Sigmoid colon (tissue), 7 donors: Measurements from ENCODE around the gene ZP1. TPM values are rescaled to one million over a fixed set of nuclear protein-coding genes. Genes with fewer than 3 reads are reported as not detected.
A peak's percentile ranks its signal among the peaks of the same experiment; 100 is the strongest.
"Not testable (repeated sequence)": the region's sequence is repeated elsewhere in the genome, so short reads cannot be mapped to it uniquely, and the experiment has no call there.

Source experiments
- DNase-seq: peaks from one replicate; pipeline ENCODE4 v3.0.0-alpha.2; 2019
- H3K27ac ChIP-seq, 4 donors: fragments of 200-600 bp; sonication (generic); one replicate each; pipeline ENCODE4 v1.5.1; 2016 to 2019; ENCODE audit warnings: mild to moderate bottlenecking in 1 of 4
- H3K27me3 ChIP-seq, 3 donors: fragments of 200-600 bp; sonication (generic); one replicate each; pipeline ENCODE4 v1.5.1; 2019; ENCODE audit warnings: mild to moderate bottlenecking in 1 of 3
- H3K36me3 ChIP-seq, 4 donors: fragments of 200-600 bp; sonication (generic); one replicate each; pipeline ENCODE4 v1.5.1; 2016 to 2019
- H3K4me1 ChIP-seq, 4 donors: fragments of 200-600 bp; sonication (generic); one replicate each; pipeline ENCODE4 v1.5.1; 2017 to 2019
- H3K4me3 ChIP-seq, 4 donors: fragments of 200-600 bp; sonication (generic); one replicate each; pipeline ENCODE4 v1.5.1; 2017 to 2019; ENCODE audit warnings: mild to moderate bottlenecking in 2 of 4, moderate library complexity in 1 of 4
- H3K9me3 ChIP-seq, 4 donors: fragments of 200-600 bp in 3 of 4; sonication (generic) in 3 of 4; one replicate each; pipeline versions ENCODE4 v1.5.1 to v1.6.1; 2013 to 2019
- CTCF ChIP-seq, 4 experiments: fragments of 450-650 bp in 3 of 4; fragments of 200-600 bp in 1 of 4; IDR thresholded peaks; one replicate each; pipeline ENCODE4 v1.5.1; 2016 to 2019; ENCODE audit warnings: antibody characterized with exemption in 4 of 4, mild to moderate bottlenecking in 3 of 4, moderate library complexity in 2 of 4
- EP300 ChIP-seq, 4 donors: sonication (generic); formaldehyde crosslinking; IDR thresholded peaks; one replicate each; pipeline ENCODE4 v1.6.1; 2017; ENCODE audit warnings: antibody characterized with exemption in 4 of 4
- POLR2A ChIP-seq, 2 donors: fragments of 450-650 bp; IDR thresholded peaks; one replicate each; pipeline ENCODE4 v1.6.1; 2016; ENCODE audit warnings: antibody characterized with exemption in 2 of 2, mild to moderate bottlenecking in 2 of 2, moderate library complexity in 2 of 2
- POLR2AphosphoS5 ChIP-seq, 4 donors: sonication (generic); formaldehyde crosslinking; IDR thresholded peaks; one replicate each; pipeline ENCODE4 v1.6.1; 2017; ENCODE audit warnings: antibody characterized with exemption in 4 of 4
- WGBS, 2 donors: extraction: QIAGEN DNeasy Blood & Tissue Kit; methylation state at CpG; one replicate each; pipeline ENCODE4 v1.1.7; 2013; 5-methylcytosine and 5-hydroxymethylcytosine counted together
- intact Hi-C: fragments of 100-400 bp; cut with DNase I; formaldehyde crosslinking; loops from one replicate; pipeline ENCODE4 v1.15.1; 2023
- polyA plus RNA-seq, 3 donors: library from polyadenylated mRNA; stranded (reverse); fragments of 200-250 nt; gene quantifications; one replicate each; pipeline ENCODE4 v1.2.3, GENCODE V29; 2013
- total RNA-seq, 4 donors: library from RNA; depleted of rRNA; stranded (reverse); fragments of >200 nt; gene quantifications; one replicate each; pipeline ENCODE4 v1.1.0, GENCODE V29; 2016
- donor health status: healthy with polysubstance abuse.
- donor health status: Bipolar disorder and iron deficiency.
- donor health status: healthy.

ZP1 gene
- total RNA-seq (not detected), polyA plus RNA-seq (under 1 TPM in 1 of 3 donors, not detected in 2; 0.15 TPM)

- DNase-seq = peak; percentile 57
- Histone ChIP-seq H3K36me3 (no peaks in the 10 kb centered on the region), H3K27ac (no peak within 1 kb of the TSS), H3K27me3 (no peaks in the 10 kb centered on the region), H3K4me3 (no peak within 1 kb of the TSS), H3K9me3 (no peaks in the 10 kb centered on the region), H3K4me1 (no peaks in the 10 kb centered on the region)
- intact Hi-C loops = no loop called here
- 75 to 77% methylated on average over 13 of the region's 13 CpGs for WGBS, 2 donors
- TF ChIP-seq POLR2AphosphoS5 (IDR thresholded peaks at IDR 0.05) = no peak
- no peak for TF ChIP-seq EP300 (IDR thresholded peaks at IDR 0.05)
- no peak for TF ChIP-seq CTCF (IDR thresholded peaks at IDR 0.05)
- TF ChIP-seq POLR2A (IDR thresholded peaks at IDR 0.05) = no peak
Observed at GRCh38 chr11:60866911-60867870, at the start of gene ZP1. ZP1 (plus strand) TSS chr11:60867542; CDS start chr11:60867562, 20 bp downstream.

DNA sequence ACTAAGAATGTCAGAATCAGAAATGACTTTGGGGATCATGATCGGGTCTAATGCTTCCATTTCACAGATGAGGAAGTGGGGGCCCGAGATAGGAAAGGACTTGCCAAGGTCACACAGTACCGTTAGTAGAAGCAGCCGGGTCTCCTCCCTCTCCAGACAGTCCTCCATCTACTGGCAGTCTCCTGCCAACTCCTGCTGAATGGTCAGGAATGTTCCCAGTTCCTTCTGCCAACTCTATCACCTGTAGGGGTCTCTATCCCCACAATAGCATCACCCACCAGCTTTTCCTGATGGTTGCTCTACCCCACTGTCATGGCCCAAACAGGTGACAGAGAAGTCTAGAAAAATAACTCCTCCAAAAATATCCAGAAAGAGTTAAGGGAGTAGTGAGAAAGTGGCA is 49.3 kb upstream of the ZP1 start:
- no peak for DNase-seq
- Histone ChIP-seq H3K4me3 (no peak overlapping the region), H3K27me3 (no peaks in the 10 kb centered on the region), H3K27ac (no peak overlapping the region), H3K4me1 (no peaks in the 10 kb centered on the region), H3K9me3 (peaks cover 6 to 13% (median 8%) of the 10 kb centered on the region in 4 donors), H3K36me3 (no peaks in the 10 kb centered on the region)
- intact Hi-C loops = no loop called here
- TF ChIP-seq CTCF (IDR thresholded peaks at IDR 0.05) (no peak), POLR2AphosphoS5 (IDR thresholded peaks at IDR 0.05) (no peak)
- WGBS, 2 donors = 71 to 89% methylated on average over 4 of the region's 4 CpGs

DNA sequence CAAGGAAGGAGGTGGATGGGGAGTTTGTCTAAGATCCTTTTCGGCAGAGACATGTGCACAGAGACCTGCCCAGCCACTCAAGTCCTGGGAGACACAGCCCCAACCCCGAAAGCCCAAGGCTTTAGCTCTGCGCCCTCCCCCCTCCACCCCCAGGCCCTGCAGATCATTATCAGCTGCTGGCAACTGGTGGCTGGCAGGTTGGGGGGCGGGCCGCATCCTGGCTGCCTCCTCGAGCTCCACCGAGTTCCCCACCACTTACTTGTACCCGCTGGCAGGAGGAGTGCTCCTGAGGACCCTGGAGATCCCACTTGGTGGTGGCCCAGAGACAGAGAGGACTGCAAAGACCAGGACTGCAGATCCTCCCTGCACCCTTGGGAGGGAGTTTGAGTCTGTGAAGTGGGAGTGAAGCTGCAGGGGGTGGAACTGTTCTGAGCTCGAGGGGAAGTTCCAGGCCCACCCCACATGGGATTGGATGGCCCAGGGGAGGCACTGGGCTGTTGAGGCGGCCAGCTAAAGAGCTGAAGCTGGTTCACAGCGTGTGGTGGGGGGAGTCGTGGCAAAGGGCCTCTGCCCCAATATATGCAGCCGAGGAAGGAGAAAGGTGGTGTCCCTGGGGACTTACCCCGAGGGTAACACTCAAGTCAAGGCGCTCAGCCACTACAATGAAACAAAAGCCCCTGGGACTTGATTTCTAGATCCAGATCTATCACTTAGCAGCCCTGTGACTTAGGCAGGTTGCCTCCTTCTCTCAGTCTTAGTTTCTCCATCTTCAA is 45.3 kb upstream of the ZP1 start:
- Histone ChIP-seq H3K27ac (no peak overlapping the region), H3K36me3 (no peaks in the 10 kb centered on the region), H3K9me3 (peaks cover 0 to 6% (median 3%) of the 10 kb centered on the region in 4 donors), H3K4me3 (no peak overlapping the region), H3K4me1 (no peaks in the 10 kb centered on the region), H3K27me3 (no peaks in the 10 kb centered on the region)
- no peak for DNase-seq
- 60 to 84% methylated on average over 15 of the region's 15 CpGs for WGBS, 2 donors
- intact Hi-C loops = no loop called here
- TF ChIP-seq POLR2AphosphoS5 (IDR thresholded peaks at IDR 0.05) = no peak
- no peak for TF ChIP-seq POLR2A (IDR thresholded peaks at IDR 0.05)
- TF ChIP-seq CTCF (IDR thresholded peaks at IDR 0.05) = no peak
- no peak for TF ChIP-seq EP300 (IDR thresholded peaks at IDR 0.05)

DNA sequence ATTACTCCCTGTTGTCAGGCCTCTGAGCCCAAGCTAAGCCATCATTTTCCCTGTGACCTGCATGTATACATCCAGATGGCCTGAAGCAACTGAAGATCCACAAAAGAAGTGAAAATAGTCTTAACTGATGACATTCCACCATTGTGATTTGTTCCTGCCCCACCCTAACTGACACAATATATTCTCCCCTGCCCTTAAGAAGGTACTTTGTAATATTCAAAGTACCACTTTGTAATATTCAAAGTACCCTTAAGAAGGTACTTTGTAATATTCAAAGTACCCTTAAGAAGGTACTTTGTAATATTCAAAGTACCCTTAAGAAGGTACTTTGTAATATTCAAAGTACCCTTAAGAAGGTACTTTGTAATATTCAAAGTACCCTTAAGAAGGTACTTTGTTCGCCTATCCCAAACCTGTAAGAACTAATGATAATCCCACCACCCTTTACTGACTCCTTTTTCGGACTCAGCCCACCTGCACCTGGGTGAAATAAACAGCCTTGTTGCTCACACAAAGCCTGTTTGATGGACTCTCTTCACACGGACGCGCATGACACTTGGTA is 43.5 kb upstream of the ZP1 start:
- intact Hi-C loops, DNase-seq, H3K27me3 ChIP-seq, H3K27ac ChIP-seq, H3K4me1 ChIP-seq, H3K9me3 ChIP-seq, H3K4me3 ChIP-seq, H3K36me3 ChIP-seq: not testable (repeated sequence)
- WGBS, 2 donors = 93 to 96% methylated on average over 5 of the region's 5 CpGs

GRCh38 chr11:60825118-60825517 is 42.2 kb upstream of the ZP1 start:
- no peak for TF ChIP-seq CTCF (IDR thresholded peaks at IDR 0.05)
- TF ChIP-seq EP300 (IDR thresholded peaks at IDR 0.05) = no peak
- TF ChIP-seq POLR2AphosphoS5 (IDR thresholded peaks at IDR 0.05) = no peak
- TF ChIP-seq POLR2A (IDR thresholded peaks at IDR 0.05) = no peak
- H3K4me1 ChIP-seq = no peaks in the 10 kb centered on the region
- H3K36me3 ChIP-seq = no peaks in the 10 kb centered on the region
- WGBS, 2 donors = 90 to 92% methylated on average over 5 of the region's 5 CpGs
- H3K27me3 ChIP-seq = no peaks in the 10 kb centered on the region
- no peak for DNase-seq
- H3K9me3 ChIP-seq = no peaks in the 10 kb centered on the region
- no peak overlapping the region for H3K27ac ChIP-seq
- intact Hi-C loops = no loop called here
- H3K4me3 ChIP-seq = no peak overlapping the region
